Thoracic aorta (tissue), 2 donors: Measurements from ENCODE around the gene ELMO3. TPM values are rescaled to one million over a fixed set of nuclear protein-coding genes. Genes with fewer than 3 reads are reported as not detected.

Experiments
- ATAC-seq: fragments of 150-250 bp; one replicate; pipeline ENCODE4 v1.8.0; 2017; ENCODE audit warnings: low read depth; ENCODE audit not compliant: insufficient number of reproducible peaks, low FRiP score
- DNase-seq: peaks from one replicate; pipeline ENCODE4 v3.0.0-alpha.2; 2020; ENCODE audit warnings: low spot score
- H3K27ac ChIP-seq, 2 donors: fragments of 200-600 bp; sonication (generic); 1 replicate in 1 of 2; 2 replicates in 1 of 2; pipeline ENCODE4 v1.5.1; 2016; ENCODE audit warnings: mild to moderate bottlenecking in 2 of 2, moderate library complexity in 2 of 2
- H3K27me3 ChIP-seq: fragments of 200-600 bp; sonication (generic); replicated peaks from 2 replicates; pipeline ENCODE4 v1.6.0; 2016; ENCODE audit warnings: mild to moderate bottlenecking; ENCODE audit not compliant: insufficient read depth
- H3K36me3 ChIP-seq: fragments of 200-600 bp; sonication (generic); one replicate; pipeline ENCODE4 v1.5.1; 2016
- H3K4me1 ChIP-seq, 2 donors: fragments of 200-600 bp; sonication (generic); 1 replicate in 1 of 2; 2 replicates in 1 of 2; pipeline versions ENCODE4 v1.5.1 to v1.6.0; 2016; ENCODE audit warnings: low read depth in 2 of 2, mild to moderate bottlenecking in 1 of 2; ENCODE audit not compliant: control insufficient read depth in 1 of 2
- H3K4me3 ChIP-seq: fragments of 200-600 bp; sonication (generic); 2 replicates; pipeline ENCODE4 v1.5.1; 2016; ENCODE audit warnings: mild to moderate bottlenecking
- H3K9me3 ChIP-seq: fragments of 200-600 bp; sonication (generic); 2 replicates; pipeline ENCODE4 v1.5.1; 2016
- CTCF ChIP-seq: fragments of 200-600 bp; sonication (generic); IDR thresholded peaks from one replicate; pipeline ENCODE4 v1.5.1; 2019; ENCODE audit warnings: antibody characterized with exemption
- total RNA-seq, 2 donors: library from RNA; depleted of rRNA; stranded (reverse); fragments of >200 nt; gene quantifications; one replicate each; pipeline versions ENCODE4 v1.1.0 to v1.2.3, GENCODE V29; 2016

Gene ELMO3
- total RNA-seq, result 1 to 10 TPM; 1.4 TPM

DNA sequence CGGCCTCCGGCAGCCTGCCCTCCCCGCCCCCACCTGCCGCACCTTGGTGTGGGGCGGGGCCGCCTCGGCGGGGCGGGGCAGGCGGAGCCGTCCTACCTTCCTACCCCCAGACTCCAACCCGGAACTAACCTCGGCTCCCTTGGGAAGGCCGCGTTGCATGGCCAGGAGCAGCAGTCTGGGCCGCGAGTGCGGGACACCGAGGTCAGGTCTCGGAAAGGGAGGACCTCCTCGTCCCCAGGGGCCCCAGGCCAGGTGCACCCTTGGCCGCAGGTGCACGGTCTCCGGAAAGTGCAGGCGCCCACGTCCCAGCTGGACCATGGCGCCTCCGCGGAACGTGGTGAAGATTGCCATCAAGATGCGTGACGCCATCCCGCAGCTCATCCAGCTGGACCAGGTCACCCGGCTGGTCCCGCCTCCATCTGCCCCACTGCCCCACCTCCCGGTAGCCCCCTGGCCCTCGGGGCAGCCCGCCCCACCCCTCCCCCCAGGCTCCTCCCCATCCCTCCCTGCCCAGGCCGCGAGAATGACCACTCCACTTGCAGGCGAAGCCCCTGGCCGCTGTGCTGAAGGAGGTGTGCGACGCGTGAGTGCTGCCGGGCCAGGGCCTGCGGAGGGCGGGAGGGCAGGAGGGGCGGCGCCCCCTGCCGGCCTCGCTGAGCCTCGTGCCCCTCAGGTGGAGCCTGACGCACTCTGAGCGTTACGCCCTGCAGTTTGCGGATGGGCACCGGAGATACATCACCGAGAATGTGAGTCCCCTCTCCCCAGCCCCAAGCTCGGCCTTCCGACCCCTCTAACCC, at the start of gene ELMO3:
Gene ELMO3, plus strand, starts transcription at position 121 of the 797 bp plus-strand sequence. Its CDS starts 196 bp downstream, at position 317.
- Histone ChIP-seq H3K4me1 (peaks cover 0 to 12% of the 10 kb centered on the region in 2 donors), H3K9me3 (no peaks in the 10 kb centered on the region), H3K4me3 (no peak within 1 kb of the TSS), H3K27me3 (no peaks in the 10 kb centered on the region), H3K36me3 (peaks cover 50% of the 10 kb centered on the region), H3K27ac (no peak within 1 kb of the TSS)
- DNase-seq (no peak), ATAC-seq (no peak)
- TF ChIP-seq CTCF, result no peak

GRCh38 chr16:67149276-67150046, 49.5 kb upstream of the ELMO3 start:
- peaks cover 0 to 7% of the 10 kb centered on the region in 2 donors for H3K4me1 ChIP-seq
- no peak for DNase-seq
- no peaks in the 10 kb centered on the region for H3K9me3 ChIP-seq
- H3K4me3 ChIP-seq, result peak overlapping the region; percentile 96
- no peak for ATAC-seq
- TF ChIP-seq CTCF, result no peak
- peak overlapping the region in 1 of 2 donors; percentile 95 for H3K27ac ChIP-seq
- peaks cover 16% of the 10 kb centered on the region for H3K36me3 ChIP-seq
- H3K27me3 ChIP-seq, result no peaks in the 10 kb centered on the region

DNA sequence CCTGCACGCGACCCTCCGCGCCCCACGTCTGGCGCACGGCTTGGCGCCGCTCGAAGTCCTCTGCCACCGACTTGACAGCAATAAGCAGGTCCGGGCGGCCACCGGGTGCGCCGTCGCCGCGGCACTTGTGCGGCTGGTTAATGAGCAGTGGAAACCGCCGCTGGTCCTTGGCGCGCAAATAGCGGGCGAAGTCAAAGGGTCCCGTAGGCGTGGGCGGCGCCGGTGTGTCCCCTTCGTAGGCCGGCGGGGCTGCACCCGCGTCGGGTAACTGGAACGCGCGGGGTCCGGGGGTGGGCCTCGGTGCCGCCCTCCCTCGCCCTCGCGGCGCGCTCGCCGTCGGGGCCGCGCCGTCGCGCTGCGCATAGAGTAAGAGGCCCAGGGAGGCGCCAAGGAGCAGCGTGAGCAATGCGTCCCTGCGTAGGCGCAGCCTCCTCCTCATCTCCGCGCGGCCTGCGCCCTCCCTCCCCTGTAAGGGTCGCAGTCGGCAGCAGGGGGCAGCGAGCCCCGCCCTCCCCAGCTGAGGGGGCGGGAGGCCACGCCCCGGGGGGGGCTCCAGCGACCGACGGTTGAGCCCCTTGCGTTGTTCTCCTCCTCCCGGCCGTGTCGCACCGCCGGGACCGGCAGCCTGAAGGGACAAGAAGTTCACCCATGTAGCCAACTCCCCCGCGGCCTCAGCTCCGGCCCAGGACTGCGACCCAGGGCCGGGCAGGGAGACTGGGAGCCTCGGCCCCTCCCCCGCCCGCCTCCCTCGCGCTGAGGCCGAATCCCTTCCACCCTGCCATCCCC, 48.7 kb upstream of the ELMO3 start:
- Histone ChIP-seq H3K36me3 (peaks cover 10% of the 10 kb centered on the region), H3K27ac (peak overlapping the region; percentile 94 to 95), H3K27me3 (no peaks in the 10 kb centered on the region), H3K4me1 (peaks cover 5 to 15% of the 10 kb centered on the region in 2 donors), H3K4me3 (peak overlapping the region; percentile 96), H3K9me3 (no peaks in the 10 kb centered on the region)
- DNase-seq (no peak), ATAC-seq (no peak)
- no peak for TF ChIP-seq CTCF

DNA sequence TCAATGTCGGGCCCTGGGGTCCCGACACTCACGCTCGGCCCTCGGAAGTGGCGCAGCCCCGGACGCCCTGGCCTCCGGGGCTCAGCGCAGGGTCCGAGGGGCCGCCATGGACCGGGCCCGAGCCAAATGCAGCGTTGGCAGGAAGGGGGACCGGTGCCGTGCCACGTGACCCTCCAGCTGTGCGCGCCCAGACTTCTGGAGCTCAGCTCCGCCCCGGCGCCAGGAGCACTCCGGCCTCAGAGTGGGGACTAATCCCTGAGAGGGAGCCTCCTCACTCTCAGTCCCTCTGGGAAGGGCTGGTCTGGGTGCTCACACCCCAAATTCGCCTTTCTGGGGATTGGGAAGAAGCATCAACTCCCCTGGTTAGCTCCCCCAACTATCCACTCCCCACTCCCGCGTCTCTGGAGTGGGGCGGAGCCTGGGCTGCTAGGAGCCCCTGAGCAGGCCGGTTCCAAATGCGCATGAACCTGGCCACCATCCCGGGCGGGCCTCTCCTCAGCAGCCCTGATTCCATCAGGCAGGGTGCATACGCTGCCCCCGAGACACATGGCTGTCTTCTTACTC, 48.0 kb upstream of the ELMO3 start, which contains the start of gene B3GNT9:
Gene B3GNT9, minus strand, starts transcription at position 166 of the 564 bp plus-strand sequence. CDS start 513 bp downstream, outside the sequence.
- H3K27ac ChIP-seq, result peak within 1 kb of the TSS; percentile 94 to 95
- H3K9me3 ChIP-seq, result no peaks in the 10 kb centered on the region
- TF ChIP-seq CTCF, result no peak
- peaks cover 5% of the 10 kb centered on the region for H3K36me3 ChIP-seq
- DNase-seq (no peak), ATAC-seq (peak; percentile 63)
- no peaks in the 10 kb centered on the region for H3K27me3 ChIP-seq
- peaks cover 7 to 21% of the 10 kb centered on the region in 2 donors for H3K4me1 ChIP-seq
- peak within 1 kb of the TSS; percentile 96 for H3K4me3 ChIP-seq
